Measurements from ENCODE around the gene SLC22A3.

DNA sequence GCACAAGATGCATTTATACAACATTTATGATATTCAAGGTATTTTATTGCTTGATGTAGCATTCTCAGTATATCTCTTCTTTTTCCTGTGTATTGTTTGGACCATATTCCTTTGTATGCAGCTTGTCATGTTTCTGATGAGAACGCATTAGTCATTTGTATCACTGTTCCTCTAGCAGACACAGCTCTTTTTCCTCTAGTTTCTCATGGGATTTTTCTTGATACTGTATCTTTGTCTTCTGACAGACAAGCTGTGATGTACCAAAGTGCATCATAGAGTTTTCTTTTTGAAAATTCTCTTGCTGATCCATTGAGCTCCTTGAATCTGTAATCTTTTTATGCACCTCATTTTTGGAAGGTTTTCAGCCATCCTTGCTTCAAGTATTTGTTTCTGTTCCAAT lies 140.9 kb downstream of the SLC22A3 start:
- TF ChIP-seq, protein P1, sequence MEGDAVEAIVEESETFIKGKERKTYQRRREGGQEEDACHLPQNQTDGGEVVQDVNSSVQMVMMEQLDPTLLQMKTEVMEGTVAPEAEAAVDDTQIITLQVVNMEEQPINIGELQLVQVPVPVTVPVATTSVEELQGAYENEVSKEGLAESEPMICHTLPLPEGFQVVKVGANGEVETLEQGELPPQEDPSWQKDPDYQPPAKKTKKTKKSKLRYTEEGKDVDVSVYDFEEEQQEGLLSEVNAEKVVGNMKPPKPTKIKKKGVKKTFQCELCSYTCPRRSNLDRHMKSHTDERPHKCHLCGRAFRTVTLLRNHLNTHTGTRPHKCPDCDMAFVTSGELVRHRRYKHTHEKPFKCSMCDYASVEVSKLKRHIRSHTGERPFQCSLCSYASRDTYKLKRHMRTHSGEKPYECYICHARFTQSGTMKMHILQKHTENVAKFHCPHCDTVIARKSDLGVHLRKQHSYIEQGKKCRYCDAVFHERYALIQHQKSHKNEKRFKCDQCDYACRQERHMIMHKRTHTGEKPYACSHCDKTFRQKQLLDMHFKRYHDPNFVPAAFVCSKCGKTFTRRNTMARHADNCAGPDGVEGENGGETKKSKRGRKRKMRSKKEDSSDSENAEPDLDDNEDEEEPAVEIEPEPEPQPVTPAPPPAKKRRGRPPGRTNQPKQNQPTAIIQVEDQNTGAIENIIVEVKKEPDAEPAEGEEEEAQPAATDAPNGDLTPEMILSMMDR (conservative IDR thresholded peaks at IDR 0.05): no peak
- no peak for TF ChIP-seq ZFX (IDR thresholded peaks at IDR 0.05)
